ENCODE data around the gene LGI4. TPM values are rescaled to one million over a fixed set of nuclear protein-coding genes. Genes with fewer than 3 reads are reported as not detected.

LGI4 gene
- polyA plus RNA-seq, 3 donors = 3.7 to 34.8 (median 20.6) TPM

- no peak overlapping the region for H3K27ac ChIP-seq (ENCODE audit: low read depth, low read length)
- WGBS, 3 donors = 91 to 95% (median 94%) methylated on average over 13 of the region's 13 CpGs
Measured at GRCh38 chr19:35099897-35100275, 35.0 kb downstream of the LGI4 start.

- WGBS, 3 donors = 85 to 90% (median 87%) methylated on average over 21 of the region's 21 CpGs
- H3K27ac ChIP-seq (ENCODE audit: low read depth, low read length) = no peak overlapping the region
Measured at GRCh38 chr19:35099155-35099896, 35.5 kb downstream of the LGI4 start.

- H3K27ac ChIP-seq (ENCODE audit: low read depth, low read length) = no peak overlapping the region
- WGBS, 3 donors = 48 to 83% (median 80%) methylated on average over 26 to 29 of the region's 29 CpGs
Measured at GRCh38 chr19:35098413-35099049, 36.3 kb downstream of the LGI4 start.

- H3K27ac ChIP-seq (ENCODE audit: low read depth, low read length) = no peak overlapping the region
- WGBS, 3 donors = 71 to 77% (median 73%) methylated on average over 8 of the region's 8 CpGs
Measured at GRCh38 chr19:35095667-35096368, 39.0 kb downstream of the LGI4 start.

- WGBS, 3 donors = 90 to 93% (median 92%) methylated on average over 4 of the region's 4 CpGs
- H3K27ac ChIP-seq (ENCODE audit: low read depth, low read length) = no peak overlapping the region
Measured at GRCh38 chr19:35094656-35095055, 40.2 kb downstream of the LGI4 start.

- H3K27ac ChIP-seq (ENCODE audit: low read depth, low read length) = no peak overlapping the region
- WGBS, 3 donors = 85 to 88% (median 85%) methylated on average over 10 to 11 of the region's 11 CpGs
Measured at GRCh38 chr19:35093941-35094647, 40.8 kb downstream of the LGI4 start.

- H3K27ac ChIP-seq (ENCODE audit: low read depth, low read length) = no peak overlapping the region
- WGBS, 3 donors = 83 to 95% (median 94%) methylated on average over 5 of the region's 5 CpGs
Measured at GRCh38 chr19:35093430-35093829, 41.4 kb downstream of the LGI4 start.

GRCh38 chr19:35090506-35091214, 44.2 kb downstream of the LGI4 start:
- H3K27ac ChIP-seq (ENCODE audit: low read depth, low read length) = no peak overlapping the region
- WGBS, 3 donors = 5 to 11% (median 10%) methylated on average over 36 of the region's 36 CpGs

GRCh38 chr19:35090160-35090505, 44.7 kb downstream of the LGI4 start:
- WGBS, 3 donors = 22 to 36% (median 32%) methylated on average over 9 of the region's 9 CpGs
- H3K27ac ChIP-seq (ENCODE audit: low read depth, low read length) = no peak overlapping the region

GRCh38 chr19:35089554-35089953, 45.3 kb downstream of the LGI4 start:
- WGBS, 3 donors = 55 to 87% (median 83%) methylated on average over 8 of the region's 8 CpGs
- H3K27ac ChIP-seq (ENCODE audit: low read depth, low read length) = no peak overlapping the region

GRCh38 chr19:35088131-35088913, 46.5 kb downstream of the LGI4 start:
- WGBS, 3 donors = 74 to 84% (median 76%) methylated on average over 8 of the region's 8 CpGs
- no peak overlapping the region for H3K27ac ChIP-seq (ENCODE audit: low read depth, low read length)

- no peak overlapping the region for H3K27ac ChIP-seq (ENCODE audit: low read depth, low read length)
Measured at GRCh38 chr19:35087393-35087792, 47.5 kb downstream of the LGI4 start.

GRCh38 chr19:35086455-35086854, 48.4 kb downstream of the LGI4 start:
- WGBS, 3 donors = 75 to 82% (median 82%) methylated on average over 8 of the region's 8 CpGs
- no peak overlapping the region for H3K27ac ChIP-seq (ENCODE audit: low read depth, low read length)

GRCh38 chr19:35085947-35086346, 48.9 kb downstream of the LGI4 start:
- WGBS, 3 donors = 71 to 75% (median 72%) methylated on average over 6 of the region's 6 CpGs

GRCh38 chr19:35084509-35084762, 50.4 kb downstream of the LGI4 start:
- no peak overlapping the region for H3K27ac ChIP-seq (ENCODE audit: low read depth, low read length)
- WGBS, 3 donors = 87 to 90% (median 89%) methylated on average over 3 of the region's 3 CpGs

More at GRCh38 chr19:35085947-35086346, 48.9 kb downstream of the LGI4 start:
- no peak overlapping the region for H3K27ac ChIP-seq (ENCODE audit: low read depth, low read length)

GRCh38 chr19:35083691-35084508, 51.0 kb downstream of the LGI4 start:
- H3K27ac ChIP-seq (ENCODE audit: low read depth, low read length) = no peak overlapping the region
- WGBS, 3 donors = 74 to 88% (median 85%) methylated on average over 15 of the region's 15 CpGs

- no peak overlapping the region for H3K27ac ChIP-seq (ENCODE audit: low read depth, low read length)
- 78 to 87% (median 86%) methylated on average over 6 of the region's 6 CpGs for WGBS, 3 donors
Measured at GRCh38 chr19:35081201-35081600, 53.7 kb downstream of the LGI4 start.

Measured in adipose tissue (tissue), 3 donors.